Prostate gland (tissue), 2 donors: Measurements from ENCODE around the gene NUTM2G. TPM values are rescaled to one million over a fixed set of nuclear protein-coding genes. Genes with fewer than 3 reads are reported as not detected.
"Not testable (repeated sequence)": the region's sequence is repeated elsewhere in the genome, so short reads cannot be mapped to it uniquely, and the experiment has no call there.

Source experiments
- DNase-seq: peaks from one replicate; pipeline ENCODE4 v3.0.0-alpha.2; 2019; ENCODE audit warnings: low spot score
- H3K27ac ChIP-seq, 2 donors: fragments of 200-600 bp; sonication (generic); 2 replicates each; pipeline ENCODE4 v1.5.1; 2017 to 2019
- H3K27me3 ChIP-seq: fragments of 200-600 bp; sonication (generic); replicated peaks from 2 replicates; pipeline ENCODE4 v1.5.1; 2019; ENCODE audit not compliant: insufficient read depth
- H3K36me3 ChIP-seq, 2 donors: fragments of 200-600 bp; sonication (generic); 1 replicate in 1 of 2; 2 replicates in 1 of 2; pipeline versions ENCODE4 v1.5.1 to v1.8.1; 2017 to 2019
- H3K4me1 ChIP-seq: fragments of 200-600 bp; sonication (generic); replicated peaks from 2 replicates; pipeline ENCODE4 v1.5.1; 2019
- H3K4me3 ChIP-seq, 2 donors: fragments of 200-600 bp; sonication (generic); 2 replicates each; pipeline ENCODE4 v1.5.1; 2017 to 2019
- H3K9me3 ChIP-seq: fragments of 200-600 bp; sonication (generic); 2 replicates; pipeline ENCODE4 v1.5.1; 2017
- CTCF ChIP-seq, 4 experiments: fragments of 200-600 bp in 2 of 4; fragments of 450-650 bp in 2 of 4; sonication (generic) in 2 of 4; IDR thresholded peaks; 1 replicate in 3 of 4; 2 replicates in 1 of 4; pipeline ENCODE4 v1.5.1; 2016 to 2019; ENCODE audit warnings: antibody characterized with exemption in 4 of 4, mild to moderate bottlenecking in 2 of 4, moderate library complexity in 2 of 4
- POLR2A ChIP-seq: fragments of 450-650 bp; IDR thresholded peaks from one replicate; pipeline ENCODE4 v1.6.1; 2016; ENCODE audit warnings: antibody characterized with exemption, mild to moderate bottlenecking
- POLR2AphosphoS5 ChIP-seq: sonication (generic); formaldehyde crosslinking; IDR thresholded peaks from one replicate; pipeline ENCODE4 v1.6.1; 2017; ENCODE audit warnings: antibody characterized with exemption
- WGBS: methylation state at CpG from one replicate; pipeline ENCODE4 v1.1.5; 2018; 5-methylcytosine and 5-hydroxymethylcytosine counted together
- intact Hi-C: fragments of 100-400 bp; cut with DNase I; formaldehyde crosslinking; loops from one replicate; pipeline ENCODE4 v1.14.2; 2022
- total RNA-seq, 2 donors: library from RNA; depleted of rRNA; stranded (reverse); fragments of >200 nt; gene quantifications; one replicate each; pipeline ENCODE4 v1.1.0, GENCODE V29; 2016

The NUTM2G gene, protein sequence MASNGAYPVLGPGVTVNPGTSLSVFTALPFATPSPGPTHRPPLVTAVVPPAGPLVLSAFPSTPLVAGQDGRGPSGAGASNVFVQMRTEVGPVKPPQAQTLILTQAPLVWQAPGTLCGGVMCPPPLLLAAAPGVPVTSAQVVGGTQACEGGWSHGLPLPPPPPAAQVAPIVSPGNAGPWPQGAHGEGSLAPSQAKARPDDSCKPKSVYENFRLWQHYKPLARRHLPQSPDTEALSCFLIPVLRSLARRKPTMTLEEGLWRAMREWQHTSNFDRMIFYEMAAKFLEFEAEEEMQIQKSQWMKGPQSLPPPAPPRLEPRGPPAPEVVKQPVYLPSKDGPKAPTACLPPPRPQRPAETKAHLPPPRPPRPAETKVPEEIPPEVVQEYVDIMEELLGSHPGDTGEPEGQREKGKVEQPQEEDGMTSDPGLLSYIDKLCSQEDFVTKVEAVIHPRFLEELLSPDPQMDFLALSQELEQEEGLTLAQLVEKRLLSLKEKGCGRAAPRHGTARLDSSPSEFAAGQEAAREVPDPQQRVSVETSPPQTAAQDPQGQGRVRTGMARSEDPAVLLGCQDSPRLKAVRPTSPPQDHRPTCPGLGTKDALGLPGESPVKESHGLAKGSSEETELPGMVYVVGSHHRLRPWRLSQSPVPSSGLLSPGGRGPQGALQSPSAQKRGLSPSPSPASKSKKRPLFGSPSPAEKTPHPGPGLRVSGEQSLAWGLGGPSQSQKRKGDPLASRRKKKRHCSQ
- total RNA-seq: not detected

DNA sequence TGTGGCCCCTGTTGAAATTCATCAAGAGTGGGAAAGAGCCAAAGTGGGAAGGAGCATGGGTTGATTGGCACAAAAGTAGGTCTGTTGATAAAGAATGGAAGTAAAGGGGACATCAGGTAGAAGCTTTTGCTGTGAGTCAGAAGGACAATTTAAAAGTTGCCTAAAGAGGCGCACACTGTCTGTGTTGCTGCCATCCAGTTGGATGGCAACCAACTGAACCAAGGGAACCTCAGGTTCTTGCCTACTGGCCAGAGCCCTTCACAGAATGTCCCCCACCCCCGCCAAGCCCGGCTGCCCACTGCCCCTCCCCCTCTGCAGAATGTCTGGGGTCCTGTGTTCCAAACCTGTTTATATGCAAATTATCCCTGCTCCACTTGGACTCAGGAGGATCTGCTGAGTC lies at the start of gene NUTM2G:
TSS of gene NUTM2G (plus strand) at position 301 of the 400 bp plus-strand sequence. CDS start 182 bp downstream, outside the sequence.
- H3K4me3 ChIP-seq, intact Hi-C loops, H3K27me3 ChIP-seq, H3K27ac ChIP-seq, H3K4me1 ChIP-seq, H3K9me3 ChIP-seq, DNase-seq, H3K36me3 ChIP-seq: not testable (repeated sequence)
- WGBS: no CpG with 5 or more reads among the region's 3 CpGs

DNA sequence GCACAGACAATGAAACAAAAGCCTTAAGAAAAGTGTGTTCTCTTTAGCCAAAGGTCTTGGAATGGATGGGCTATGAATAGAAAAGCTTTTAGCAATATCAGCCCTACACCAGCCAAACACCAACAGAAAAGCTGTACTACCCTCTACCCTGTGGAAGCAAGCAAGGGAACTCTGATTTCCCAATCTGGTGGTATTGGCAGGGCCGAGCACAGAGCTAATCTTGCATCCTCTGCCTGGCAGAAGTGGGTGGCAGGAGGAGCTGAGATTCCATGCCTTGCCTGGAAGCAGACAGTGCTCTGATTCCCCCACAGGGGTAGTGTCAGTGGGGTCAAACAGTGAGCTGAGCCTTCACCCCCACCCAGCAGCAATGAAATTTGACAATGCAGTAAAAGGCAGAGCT lies 44.7 kb upstream of the NUTM2G start:
- TF ChIP-seq CTCF (IDR thresholded peaks at IDR 0.05) (no peak), POLR2AphosphoS5 (no peak), POLR2A (no peak)
- Histone ChIP-seq H3K27ac (no peak overlapping the region), H3K4me1 (no peaks in the 10 kb centered on the region), H3K27me3 (no peaks in the 10 kb centered on the region), H3K4me3 (no peak overlapping the region), H3K9me3 (no peaks in the 10 kb centered on the region), H3K36me3 (no peaks in the 10 kb centered on the region)
- WGBS: 38% methylated on average over 1 of the region's 1 CpG
- intact Hi-C loops: no loop called here
- no peak for DNase-seq

DNA sequence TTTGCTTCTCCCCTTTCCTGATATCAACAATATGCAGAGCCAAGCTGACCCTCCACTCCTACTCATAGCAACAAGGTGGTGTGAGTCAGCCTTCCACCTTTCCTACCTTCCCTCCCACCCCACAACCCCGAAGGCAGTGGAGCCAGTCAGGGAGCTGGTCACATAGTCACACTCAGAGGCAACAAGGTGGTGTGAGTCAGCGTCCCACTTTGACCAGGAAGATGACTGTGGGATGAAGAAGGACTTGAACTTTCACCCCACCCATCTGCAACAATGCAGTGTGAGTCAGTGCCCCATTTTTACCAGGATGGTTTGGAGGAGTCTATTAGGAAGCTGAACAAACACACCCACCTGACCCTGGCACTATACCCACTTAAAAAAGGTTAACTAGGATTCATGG lies 44.2 kb upstream of the NUTM2G start:
- 83% methylated on average over 2 of the region's 2 CpGs for WGBS
- no peak overlapping the region for H3K27ac ChIP-seq
- H3K27me3 ChIP-seq: no peaks in the 10 kb centered on the region
- intact Hi-C loops: no loop called here
- TF ChIP-seq CTCF (IDR thresholded peaks at IDR 0.05) (no peak), POLR2A (no peak), POLR2AphosphoS5 (no peak)
- DNase-seq: no peak
- no peaks in the 10 kb centered on the region for H3K36me3 ChIP-seq
- no peaks in the 10 kb centered on the region for H3K4me1 ChIP-seq
- no peak overlapping the region for H3K4me3 ChIP-seq
- H3K9me3 ChIP-seq: no peaks in the 10 kb centered on the region

DNA sequence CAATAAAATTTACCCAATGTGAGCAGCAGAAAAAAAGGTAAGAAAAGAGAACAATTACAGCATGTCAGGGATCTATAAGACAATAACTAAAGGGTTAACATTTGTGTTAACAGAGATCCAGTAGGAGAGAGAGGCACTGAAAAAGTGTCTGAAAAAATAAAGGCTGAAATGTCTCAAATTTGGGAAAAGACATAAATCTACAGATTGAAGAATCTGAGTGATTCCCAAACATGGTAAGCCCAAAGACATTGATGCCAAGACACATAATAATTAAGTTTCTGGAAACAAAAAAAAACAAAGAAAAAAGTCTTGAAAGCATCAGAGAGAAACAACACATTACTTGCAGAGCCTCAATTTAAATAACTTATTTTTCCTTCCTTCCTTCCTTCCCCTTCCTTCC lies 43.2 kb upstream of the NUTM2G start:
- TF ChIP-seq POLR2AphosphoS5 (no peak), POLR2A (no peak), CTCF (IDR thresholded peaks at IDR 0.05) (no peak)
- DNase-seq: no peak
- no peaks in the 10 kb centered on the region for H3K9me3 ChIP-seq
- H3K27me3 ChIP-seq: no peaks in the 10 kb centered on the region
- no peaks in the 10 kb centered on the region for H3K4me1 ChIP-seq
- H3K4me3 ChIP-seq: no peak overlapping the region
- no peak overlapping the region for H3K27ac ChIP-seq
- H3K36me3 ChIP-seq: no peaks in the 10 kb centered on the region
- intact Hi-C loops: no loop called here

- Histone ChIP-seq H3K36me3 (no peaks in the 10 kb centered on the region), H3K9me3 (no peaks in the 10 kb centered on the region), H3K4me3 (no peak overlapping the region), H3K27ac (no peak overlapping the region), H3K4me1 (no peaks in the 10 kb centered on the region), H3K27me3 (no peaks in the 10 kb centered on the region)
- TF ChIP-seq POLR2A: no peak
- TF ChIP-seq CTCF (IDR thresholded peaks at IDR 0.05): no peak
- no peak for TF ChIP-seq POLR2AphosphoS5
- WGBS: 98% methylated on average over 4 of the region's 4 CpGs
- intact Hi-C loops: no loop called here
- no peak for DNase-seq
Observed at GRCh38 chr9:96888591-96888990, 40.1 kb upstream of the NUTM2G start.
